Right lobe of liver (tissue), 4 donors: ENCODE data around the gene GPS1.

Source experiments
- POLR2A ChIP-seq: fragments of 450-650 bp; IDR thresholded peaks from one replicate; pipeline ENCODE4 v1.6.1; 2017; ENCODE audit warnings: antibody characterized with exemption, mild to moderate bottlenecking
- TF ChIP-seq, protein P1 (sequence below), 4 donors: fragments of 200-600 bp in 3 of 4; fragments of 450-650 bp in 1 of 4; IDR thresholded peaks; one replicate each; pipeline versions ENCODE4 v1.5.1 to v1.8.0; 2016 to 2022; ENCODE audit warnings: antibody characterized with exemption in 4 of 4, mild to moderate bottlenecking in 2 of 4
- donor health status: DM: no; HTN: no; CAD: no.
- donor health status: DM: no; HTN: no; CAD: no.
- donor health status: DM: no; HTN: yes; CAD: no.

GRCh38 chr17:82017612-82018151, 34.0 kb upstream of the GPS1 start:
- TF ChIP-seq, protein P1, sequence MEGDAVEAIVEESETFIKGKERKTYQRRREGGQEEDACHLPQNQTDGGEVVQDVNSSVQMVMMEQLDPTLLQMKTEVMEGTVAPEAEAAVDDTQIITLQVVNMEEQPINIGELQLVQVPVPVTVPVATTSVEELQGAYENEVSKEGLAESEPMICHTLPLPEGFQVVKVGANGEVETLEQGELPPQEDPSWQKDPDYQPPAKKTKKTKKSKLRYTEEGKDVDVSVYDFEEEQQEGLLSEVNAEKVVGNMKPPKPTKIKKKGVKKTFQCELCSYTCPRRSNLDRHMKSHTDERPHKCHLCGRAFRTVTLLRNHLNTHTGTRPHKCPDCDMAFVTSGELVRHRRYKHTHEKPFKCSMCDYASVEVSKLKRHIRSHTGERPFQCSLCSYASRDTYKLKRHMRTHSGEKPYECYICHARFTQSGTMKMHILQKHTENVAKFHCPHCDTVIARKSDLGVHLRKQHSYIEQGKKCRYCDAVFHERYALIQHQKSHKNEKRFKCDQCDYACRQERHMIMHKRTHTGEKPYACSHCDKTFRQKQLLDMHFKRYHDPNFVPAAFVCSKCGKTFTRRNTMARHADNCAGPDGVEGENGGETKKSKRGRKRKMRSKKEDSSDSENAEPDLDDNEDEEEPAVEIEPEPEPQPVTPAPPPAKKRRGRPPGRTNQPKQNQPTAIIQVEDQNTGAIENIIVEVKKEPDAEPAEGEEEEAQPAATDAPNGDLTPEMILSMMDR (IDR thresholded peaks at IDR 0.05) = no peak
- no peak for TF ChIP-seq POLR2A
